ENCODE results near the gene NSMCE4A.

The NSMCE4A gene

DNA sequence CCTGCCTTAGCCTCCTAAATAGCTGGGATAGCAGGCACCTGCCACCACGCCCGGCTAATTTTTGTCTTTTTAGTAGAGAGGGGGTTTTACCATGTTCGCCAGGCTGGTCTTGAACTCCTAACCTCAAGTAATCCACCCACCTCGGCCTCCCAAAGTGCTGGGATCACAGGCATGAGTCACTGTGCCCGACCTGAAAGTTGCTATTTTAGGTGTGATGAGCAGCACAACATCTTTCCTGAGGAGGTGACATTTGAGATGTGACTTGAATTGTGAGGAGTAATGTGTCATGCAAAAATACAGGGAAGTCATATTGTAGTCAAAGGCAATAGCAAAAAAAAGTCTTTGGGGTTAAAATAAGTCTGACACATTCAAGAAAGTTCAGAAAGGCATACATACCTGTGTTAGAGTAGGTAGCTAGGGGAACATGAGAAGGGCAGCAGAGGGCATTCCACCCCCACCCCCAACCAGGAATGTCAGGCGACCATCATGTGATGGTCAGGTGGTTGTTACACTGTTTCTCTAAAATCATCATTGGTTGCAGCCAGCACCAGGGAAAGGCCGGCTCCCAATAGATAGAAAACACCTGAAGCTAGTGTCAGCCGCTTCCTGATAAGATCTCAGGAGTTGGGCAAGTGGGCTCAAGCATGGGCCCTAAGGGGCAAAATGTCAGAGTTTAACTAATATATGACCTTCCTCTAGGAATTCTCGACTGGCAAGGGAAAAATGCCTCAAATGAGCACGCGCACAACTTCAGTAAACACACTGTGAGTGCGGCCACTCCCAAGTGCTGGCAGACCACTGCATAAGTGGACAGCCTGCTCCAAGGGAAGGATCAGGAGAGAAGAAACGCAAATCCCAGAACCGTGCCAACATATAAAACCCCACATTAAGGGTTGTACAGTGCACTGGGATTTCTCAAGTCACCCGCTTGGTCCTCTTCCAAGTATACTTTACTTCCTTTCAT lies 13.6 kb upstream of the NSMCE4A start, which contains the start of gene TACC2:
Gene TACC2 (plus strand): TSS at position 803 of the 964 bp plus-strand sequence. CDS start 32,819 bp downstream, outside the sequence.
- TF ChIP-seq, protein P1, sequence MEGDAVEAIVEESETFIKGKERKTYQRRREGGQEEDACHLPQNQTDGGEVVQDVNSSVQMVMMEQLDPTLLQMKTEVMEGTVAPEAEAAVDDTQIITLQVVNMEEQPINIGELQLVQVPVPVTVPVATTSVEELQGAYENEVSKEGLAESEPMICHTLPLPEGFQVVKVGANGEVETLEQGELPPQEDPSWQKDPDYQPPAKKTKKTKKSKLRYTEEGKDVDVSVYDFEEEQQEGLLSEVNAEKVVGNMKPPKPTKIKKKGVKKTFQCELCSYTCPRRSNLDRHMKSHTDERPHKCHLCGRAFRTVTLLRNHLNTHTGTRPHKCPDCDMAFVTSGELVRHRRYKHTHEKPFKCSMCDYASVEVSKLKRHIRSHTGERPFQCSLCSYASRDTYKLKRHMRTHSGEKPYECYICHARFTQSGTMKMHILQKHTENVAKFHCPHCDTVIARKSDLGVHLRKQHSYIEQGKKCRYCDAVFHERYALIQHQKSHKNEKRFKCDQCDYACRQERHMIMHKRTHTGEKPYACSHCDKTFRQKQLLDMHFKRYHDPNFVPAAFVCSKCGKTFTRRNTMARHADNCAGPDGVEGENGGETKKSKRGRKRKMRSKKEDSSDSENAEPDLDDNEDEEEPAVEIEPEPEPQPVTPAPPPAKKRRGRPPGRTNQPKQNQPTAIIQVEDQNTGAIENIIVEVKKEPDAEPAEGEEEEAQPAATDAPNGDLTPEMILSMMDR (IDR thresholded peaks at IDR 0.05; ENCODE audit: insufficient read depth, low read depth, low read length, missing control alignments) = no peak
- H3K4me3 ChIP-seq (ENCODE audit: low read depth, low read length) = no peak within 1 kb of the TSS
- DNase-seq (ENCODE audit: low read depth) = no peak

DNA sequence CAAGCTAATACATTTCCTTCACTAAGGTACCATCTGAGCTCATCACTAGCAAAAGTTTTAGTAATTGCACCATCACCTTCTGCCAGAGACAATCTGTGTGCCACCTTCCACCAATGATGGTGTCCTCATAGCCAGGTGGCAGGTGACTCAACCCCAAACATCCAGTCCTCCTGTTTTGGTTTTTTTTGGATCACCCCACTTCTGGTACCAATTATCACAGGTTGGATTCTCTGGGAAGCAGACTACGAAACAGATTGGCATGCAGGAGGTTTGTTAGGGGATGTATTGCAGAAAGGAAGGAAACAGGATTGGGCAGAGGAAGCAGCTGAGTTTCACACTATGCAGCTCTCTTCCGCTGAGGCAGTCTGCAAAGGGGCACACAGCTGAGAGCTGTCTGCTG lies 9.4 kb upstream of the NSMCE4A start:
- TF ChIP-seq, protein P1 (IDR thresholded peaks at IDR 0.05; ENCODE audit: insufficient read depth, low read depth, low read length, missing control alignments) = no peak
- no peak overlapping the region for H3K4me3 ChIP-seq (ENCODE audit: low read depth, low read length)
- DNase-seq (ENCODE audit: low read depth) = no peak

DNA sequence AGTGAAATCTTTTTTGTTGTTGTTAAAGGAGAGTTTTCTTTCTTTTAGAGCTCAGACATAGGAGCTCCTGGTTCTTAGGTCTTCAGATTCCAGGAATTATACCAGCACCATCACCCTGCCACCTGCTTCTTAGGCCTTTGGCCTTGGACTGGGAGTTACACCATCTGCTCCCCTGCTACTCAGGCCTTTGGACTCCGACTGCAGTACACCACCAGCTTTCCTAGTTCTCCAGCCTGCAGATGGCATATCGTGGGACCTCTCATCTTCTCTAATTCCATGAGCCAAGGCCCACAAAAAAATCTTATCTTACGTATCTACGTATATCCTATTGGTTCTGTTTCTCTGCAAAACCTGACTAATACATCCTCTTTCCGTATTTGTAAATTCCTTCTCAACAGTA lies 8.8 kb upstream of the NSMCE4A start:
- H3K4me3 ChIP-seq (ENCODE audit: low read depth, low read length) = no peak overlapping the region
- TF ChIP-seq, protein P1 (IDR thresholded peaks at IDR 0.05; ENCODE audit: insufficient read depth, low read depth, low read length, missing control alignments) = no peak

DNA sequence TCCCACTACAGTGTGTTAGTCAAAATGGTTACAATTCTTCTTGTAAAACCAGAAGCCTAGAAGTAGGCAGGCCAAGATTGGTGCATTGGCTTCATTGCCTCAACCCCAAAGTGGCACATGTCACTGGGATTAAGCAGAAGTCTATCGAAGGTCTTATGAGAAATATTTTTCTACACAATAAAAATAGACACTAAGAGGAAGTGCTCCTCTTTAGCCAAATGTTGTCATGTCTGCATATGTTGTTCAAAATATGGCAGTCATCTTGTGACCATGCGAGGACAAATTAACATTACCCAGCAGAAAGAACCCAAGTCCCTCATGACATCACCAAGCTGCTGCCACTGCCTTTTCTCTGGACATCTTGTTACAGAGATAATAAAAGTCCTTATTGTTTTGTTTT lies 6.3 kb upstream of the NSMCE4A start:
- DNase-seq (ENCODE audit: low read depth) = no peak
- H3K4me3 ChIP-seq (ENCODE audit: low read depth, low read length) = no peak overlapping the region
- TF ChIP-seq, protein P1 (IDR thresholded peaks at IDR 0.05; ENCODE audit: insufficient read depth, low read depth, low read length, missing control alignments) = no peak

More for the DNA sequence above, 8.8 kb upstream of the NSMCE4A start:
- DNase-seq (ENCODE audit: low read depth) = no peak

DNA sequence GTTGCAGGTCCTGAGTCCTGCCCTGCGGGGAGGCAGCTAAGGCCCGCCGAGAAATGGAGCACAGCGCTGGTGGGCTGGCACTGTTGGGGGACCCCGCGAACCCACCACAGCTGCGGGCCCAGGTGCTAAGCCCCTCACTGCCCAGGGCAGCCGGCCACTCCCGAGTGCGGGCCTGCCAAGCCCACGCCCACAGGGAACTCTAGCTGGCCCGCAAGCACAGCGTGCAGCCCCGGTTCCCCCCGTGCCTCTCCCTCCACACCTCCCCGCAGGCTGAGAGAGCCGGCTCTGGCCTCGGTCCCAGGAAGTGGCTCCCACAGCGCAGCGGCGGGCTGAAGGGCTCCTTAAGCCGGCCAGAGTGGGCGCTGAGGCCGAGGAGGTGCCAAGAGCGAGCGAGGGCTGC lies 3.5 kb upstream of the NSMCE4A start:
- no peak for DNase-seq (ENCODE audit: low read depth)
- TF ChIP-seq, protein P1 (IDR thresholded peaks at IDR 0.05; ENCODE audit: insufficient read depth, low read depth, low read length, missing control alignments) = no peak
- H3K4me3 ChIP-seq (ENCODE audit: low read depth, low read length) = no peak overlapping the region

DNA sequence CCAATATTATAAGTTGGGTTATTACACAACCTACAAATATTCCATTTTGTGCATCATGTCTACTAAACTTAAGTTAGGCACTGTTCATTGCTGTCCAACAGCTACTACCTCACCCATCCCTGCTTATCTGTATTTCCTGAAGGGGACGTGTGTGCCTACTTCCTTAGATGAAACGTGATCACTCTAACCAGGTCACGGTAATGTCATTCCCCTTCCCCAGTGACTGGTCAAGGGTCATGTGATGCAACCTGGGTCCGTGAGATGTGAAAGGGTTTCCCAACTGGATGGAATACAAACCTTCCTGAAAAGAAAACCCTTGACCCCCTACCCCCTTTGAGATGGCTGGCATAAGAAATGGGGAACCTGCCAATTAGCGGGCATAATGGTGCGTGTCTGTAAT lies 1.6 kb upstream of the NSMCE4A start:
- no peak overlapping the region for H3K4me3 ChIP-seq (ENCODE audit: low read depth, low read length)
- DNase-seq (ENCODE audit: low read depth) = no peak
- TF ChIP-seq, protein P1 (IDR thresholded peaks at IDR 0.05; ENCODE audit: insufficient read depth, low read depth, low read length, missing control alignments) = no peak
